NCI-H748 (cell line): ENCODE results near the gene ITGB6.

Experiments
- DNase-seq: peaks from one replicate; lab custom pipeline; 2025; ENCODE audit not compliant: unreplicated experiment; lab: John Stamatoyannopoulos, UW

The ITGB6 gene

DNA sequence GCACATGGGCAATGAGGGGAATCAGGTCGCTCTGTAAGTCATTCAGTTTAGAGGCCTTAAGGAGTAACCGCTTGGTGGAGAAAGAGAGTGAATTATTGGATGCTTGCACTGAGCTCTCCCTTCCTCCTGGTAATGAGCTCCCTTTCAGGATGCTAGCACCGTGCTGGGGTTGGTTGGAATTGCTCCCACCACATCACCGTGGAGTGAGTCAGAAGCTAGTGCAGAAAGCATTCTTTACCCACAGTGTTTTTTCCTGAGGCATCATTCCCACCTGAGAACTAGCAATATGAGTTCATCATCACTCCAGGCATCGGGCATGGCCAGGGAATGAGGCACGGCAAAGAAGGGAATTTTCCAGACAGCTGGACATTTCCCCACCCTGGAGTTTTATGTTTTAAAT is 57.6 kb downstream of the ITGB6 start:
- no peak for DNase-seq

- DNase-seq: peak; percentile 14
These were observed 58.2 kb downstream of the ITGB6 start for GRCh38 chr2:160141912-160142311.

DNA sequence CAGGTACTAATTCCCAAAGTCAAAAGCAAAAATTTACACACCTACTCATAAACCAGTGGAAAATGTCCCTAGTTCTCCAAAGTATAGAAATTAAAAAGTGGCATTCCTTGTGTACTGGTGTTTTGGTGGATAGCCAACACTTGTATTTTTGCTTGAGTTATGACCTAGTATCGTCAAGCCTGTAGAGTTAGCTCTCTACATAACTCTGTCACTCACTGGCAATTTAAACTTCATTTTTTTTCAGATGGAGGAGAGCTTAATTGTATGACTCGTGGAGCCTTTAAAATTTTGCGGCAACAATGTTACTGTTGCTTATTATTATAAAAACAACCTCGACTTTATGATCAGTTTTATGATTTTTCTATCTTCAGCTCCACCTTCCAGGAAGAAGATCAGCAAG is 58.7 kb downstream of the ITGB6 start:
- no peak for DNase-seq

GRCh38 chr2:160140471-160140870 is 59.6 kb downstream of the ITGB6 start:
- no peak for DNase-seq

GRCh38 chr2:160139991-160140390 is 60.1 kb downstream of the ITGB6 start:
- DNase-seq: no peak

- DNase-seq: no peak
These were observed 60.7 kb downstream of the ITGB6 start for GRCh38 chr2:160139350-160139749.

DNA sequence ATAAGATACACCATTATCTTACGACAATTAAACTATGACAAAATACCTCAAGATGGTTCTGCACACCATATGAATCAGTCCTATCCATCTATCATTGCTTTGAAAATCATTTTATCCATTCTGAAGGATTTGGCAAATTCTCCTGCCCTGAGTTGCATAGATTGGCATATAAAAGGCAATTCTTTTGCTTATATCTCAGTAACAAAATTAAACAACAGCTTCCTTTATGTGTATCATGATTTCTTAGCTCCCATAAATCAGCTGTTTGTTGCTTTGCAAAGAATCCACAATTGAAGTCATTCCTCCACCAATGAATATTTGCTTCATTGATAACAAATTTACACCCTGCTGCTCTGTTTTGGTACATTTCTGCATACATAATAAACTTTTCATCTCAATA is 61.7 kb downstream of the ITGB6 start:
- DNase-seq: no peak

- DNase-seq: no peak
These were observed 62.6 kb downstream of the ITGB6 start for GRCh38 chr2:160137464-160137863.

DNA sequence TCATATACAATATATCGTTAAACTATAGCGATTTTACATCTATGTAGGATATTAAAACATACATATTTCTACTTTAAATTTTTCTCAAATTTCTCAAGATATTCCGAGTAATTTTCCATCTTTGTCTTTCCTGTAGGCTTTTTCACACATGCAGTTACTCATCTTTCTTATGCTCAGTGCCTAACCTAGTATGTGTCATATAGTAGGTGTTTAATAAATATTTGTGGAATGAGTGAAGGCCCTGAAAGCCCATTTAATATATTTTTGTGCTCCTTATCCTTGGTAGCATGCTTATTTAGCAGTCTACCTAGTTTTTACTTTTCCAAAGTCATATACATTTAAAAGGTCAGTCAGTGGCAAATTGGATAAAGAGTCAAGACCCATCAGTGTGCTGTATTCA is 67.3 kb downstream of the ITGB6 start:
- DNase-seq: no peak

DNA sequence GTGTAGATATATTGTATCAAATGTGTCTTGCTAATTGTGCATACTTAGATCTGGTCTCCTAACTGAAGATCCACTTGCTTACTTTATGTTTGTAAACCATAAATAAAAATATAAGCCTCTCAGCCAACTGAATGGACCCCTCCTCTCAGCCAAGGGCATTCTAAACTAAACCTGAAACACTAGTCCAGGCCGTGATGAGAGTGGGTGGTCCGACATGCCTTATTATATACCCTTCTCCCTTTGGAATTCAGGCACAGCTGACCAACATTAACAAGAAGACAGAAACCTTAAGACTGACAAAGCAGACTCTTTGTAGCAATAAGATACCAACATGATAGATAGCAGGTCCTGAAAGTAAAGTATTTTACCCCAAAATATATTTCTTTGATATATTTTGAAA is 73.3 kb downstream of the ITGB6 start:
- DNase-seq: no peak

GRCh38 chr2:160126315-160126714 is 73.8 kb downstream of the ITGB6 start:
- no peak for DNase-seq

GRCh38 chr2:160125828-160126227 is 74.2 kb downstream of the ITGB6 start:
- no peak for DNase-seq

DNA sequence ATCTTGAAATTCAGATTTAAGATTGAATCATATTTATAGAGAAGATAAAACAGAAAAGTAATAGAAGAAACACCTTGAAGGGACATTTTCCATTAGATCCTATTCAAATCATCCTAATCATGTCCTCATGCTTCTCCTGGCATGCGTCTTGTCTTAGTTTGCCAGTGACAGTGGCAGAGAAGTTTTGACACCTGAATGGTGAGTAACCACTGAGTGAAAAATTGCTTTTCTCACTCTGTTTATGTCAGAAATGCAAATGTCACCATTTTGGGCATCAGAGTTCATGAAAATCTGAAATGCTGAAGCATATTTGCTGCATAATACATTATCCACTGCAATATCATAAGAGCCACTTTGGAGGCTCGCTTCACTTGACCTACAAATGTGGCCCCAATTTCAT is 74.7 kb downstream of the ITGB6 start:
- DNase-seq: no peak

- no peak for DNase-seq
These were observed 75.5 kb downstream of the ITGB6 start for GRCh38 chr2:160124571-160124970.

DNA sequence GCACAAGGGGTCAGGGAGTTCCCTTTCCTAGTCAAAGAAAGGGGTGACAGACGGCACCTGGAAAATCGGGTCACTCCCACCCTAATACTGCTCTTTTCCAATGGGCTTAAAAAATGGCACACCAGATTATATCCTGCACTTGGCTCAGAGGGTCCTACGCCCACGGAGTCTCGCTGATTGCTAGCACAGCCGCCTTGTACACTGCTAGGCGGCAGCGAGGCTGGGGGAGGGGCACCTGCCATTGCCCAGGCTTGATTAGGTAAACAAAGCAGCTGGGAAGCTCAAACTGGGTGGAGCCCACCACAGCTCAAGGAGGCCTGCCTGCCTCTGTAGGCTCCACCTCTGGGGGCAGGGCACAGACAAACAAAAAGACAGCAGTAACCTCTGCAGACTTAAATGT is 85.4 kb downstream of the ITGB6 start:
- DNase-seq: peak; percentile 56

DNA sequence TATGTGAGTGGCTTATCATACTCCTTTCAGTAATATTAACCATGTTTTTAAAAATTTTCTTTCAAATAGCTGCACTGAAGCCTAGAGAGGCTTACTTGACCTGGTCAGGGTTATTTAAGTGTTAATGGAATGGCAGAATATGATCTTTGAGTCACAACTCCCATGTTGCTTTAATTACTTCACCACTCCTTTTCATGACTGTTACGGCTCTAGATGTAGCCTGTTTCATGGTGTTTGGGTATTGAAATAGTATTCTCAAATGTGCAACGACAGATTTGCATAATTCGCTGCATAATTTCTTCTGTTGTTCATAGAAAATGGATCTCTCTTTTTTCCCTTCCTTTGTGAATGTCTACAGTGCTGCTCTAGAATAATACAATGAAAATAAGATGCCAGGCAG is 86.1 kb downstream of the ITGB6 start:
- no peak for DNase-seq

- DNase-seq: no peak
These were observed 87.9 kb downstream of the ITGB6 start for GRCh38 chr2:160111951-160112798.

DNA sequence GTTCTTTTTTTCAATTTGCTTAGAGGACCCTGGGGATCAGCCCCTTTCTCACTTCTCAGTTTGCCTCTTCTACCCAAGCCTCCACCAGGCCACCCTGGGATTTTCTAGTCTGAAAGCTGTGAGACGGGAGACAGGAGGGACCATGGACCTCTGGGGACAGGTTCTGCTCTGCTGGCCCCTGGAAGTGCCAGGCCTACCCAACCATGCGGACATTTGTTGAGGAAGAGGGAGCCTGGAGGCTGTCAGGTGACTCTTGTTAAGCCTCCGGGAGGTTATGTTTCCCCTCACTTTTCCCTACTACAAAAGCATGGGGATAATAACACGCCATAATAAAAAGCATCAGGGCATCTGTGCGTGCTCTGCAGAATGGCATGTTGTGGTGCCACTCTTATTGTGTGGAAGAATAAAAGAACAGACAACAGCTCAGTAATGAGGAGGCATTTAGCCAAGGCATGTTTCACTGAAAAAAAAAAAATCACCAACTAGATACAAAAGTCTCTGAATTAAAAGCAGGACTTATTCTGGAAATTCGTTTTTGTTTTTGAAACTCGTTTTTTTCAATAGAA is 89.3 kb downstream of the ITGB6 start:
- peak; percentile 34 for DNase-seq

- peak; percentile 76 for DNase-seq
These were observed 90.0 kb downstream of the ITGB6 start for GRCh38 chr2:160109939-160110673.

DNA sequence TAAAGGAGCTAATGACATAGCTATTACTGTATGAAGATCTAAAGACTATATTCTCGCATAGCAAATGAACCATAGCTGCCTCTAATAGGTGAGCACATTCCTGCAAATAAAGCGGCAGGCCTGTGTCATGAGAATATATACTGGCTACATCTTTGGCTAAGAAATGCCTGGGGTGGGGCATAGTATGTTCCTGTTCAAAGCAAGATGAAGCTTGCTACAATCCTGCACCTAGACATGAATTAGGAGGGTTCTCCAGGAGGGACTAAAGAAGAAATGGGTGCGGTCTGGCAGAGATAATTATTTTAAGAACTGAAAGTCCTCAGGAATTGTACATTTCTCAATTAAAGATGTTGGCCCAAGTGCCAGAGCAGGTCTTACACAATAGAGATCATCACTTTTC is 90.8 kb downstream of the ITGB6 start:
- DNase-seq: no peak

DNA sequence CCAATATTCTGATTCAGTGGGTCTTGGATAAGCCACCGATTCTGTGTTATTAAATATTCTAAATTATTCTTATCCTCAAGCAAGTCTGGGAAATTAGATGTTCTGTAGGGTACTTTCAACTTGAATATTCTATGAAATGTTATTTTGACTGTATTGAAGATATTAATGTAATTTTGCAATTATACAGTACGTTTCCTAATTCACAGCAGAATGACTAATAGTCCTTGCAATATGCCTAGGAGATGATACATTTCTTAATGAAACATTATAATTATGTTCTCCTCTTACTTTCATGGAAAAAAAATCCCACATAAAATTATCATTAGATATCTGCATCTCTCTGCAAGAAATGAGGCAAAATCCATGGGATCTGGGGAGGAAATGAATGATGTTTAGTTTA is 91.4 kb downstream of the ITGB6 start:
- DNase-seq: no peak

DNA sequence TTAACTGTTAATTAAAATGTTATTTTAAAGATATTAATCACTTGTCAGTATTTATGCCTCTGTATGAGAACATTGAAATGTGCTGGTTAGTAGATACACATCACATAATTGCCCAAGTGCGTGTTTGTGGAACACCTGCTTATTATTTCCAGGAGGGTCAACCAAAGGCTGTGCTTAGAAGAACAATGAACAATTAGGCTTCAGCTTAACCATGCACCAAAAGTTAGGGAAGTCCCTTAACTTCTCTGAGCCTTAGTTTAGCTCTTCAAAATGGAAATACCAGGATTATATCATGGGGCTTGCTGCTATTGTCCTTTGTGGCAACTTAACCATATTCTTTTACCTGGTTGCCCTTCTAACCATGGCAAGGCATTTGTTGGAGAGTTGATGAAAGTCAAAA is 94.7 kb downstream of the ITGB6 start:
- peak; percentile 38 for DNase-seq
